Hematopoietic multipotent progenitor cell treated with erythropoietin and hydrocortisone succinate and interleukin-3 and kit ligand, for 8 days (in vitro differentiated cells): ENCODE results near the gene MSRB3.
"Not testable (repeated sequence)": the region's sequence is repeated elsewhere in the genome, so short reads cannot be mapped to it uniquely, and the experiment has no call there.

Experiments used
- DNase-seq: peaks from one replicate; pipeline ENCODE4 v3.0.0-alpha.2; 2015

MSRB3 gene

GRCh38 chr12:65278576-65279368 is at the start of gene MSRB3:
Gene MSRB3 (plus strand): TSS chr12:65278683. CDS start chr12:65308580, 29,897 bp downstream.
- DNase-seq = peak; percentile 13

- peak; percentile 23 for DNase-seq
Observed at GRCh38 chr12:65229441-65229840, 49.0 kb upstream of the MSRB3 start.

- DNase-seq = peak; percentile 67
Observed at GRCh38 chr12:65232476-65233077, 45.9 kb upstream of the MSRB3 start.

GRCh38 chr12:65237153-65237552 is 41.3 kb upstream of the MSRB3 start:
- DNase-seq = no peak

GRCh38 chr12:65238609-65239008 is 39.9 kb upstream of the MSRB3 start:
- DNase-seq = no peak

- DNase-seq = no peak
Observed at GRCh38 chr12:65248656-65249633, 29.5 kb upstream of the MSRB3 start.

GRCh38 chr12:65252515-65252914 is 26.0 kb upstream of the MSRB3 start:
- DNase-seq = no peak

GRCh38 chr12:65257986-65258385 is 20.5 kb upstream of the MSRB3 start:
- DNase-seq = no peak

- no peak for DNase-seq
Observed at GRCh38 chr12:65259501-65259900, 19.0 kb upstream of the MSRB3 start.

GRCh38 chr12:65263777-65264176 is 14.7 kb upstream of the MSRB3 start:
- DNase-seq = no peak

GRCh38 chr12:65266408-65266807 is 12.1 kb upstream of the MSRB3 start:
- DNase-seq = no peak

GRCh38 chr12:65269603-65270002 is 8.9 kb upstream of the MSRB3 start:
- DNase-seq = no peak

- no peak for DNase-seq
Observed at GRCh38 chr12:65274602-65275272, 3.7 kb upstream of the MSRB3 start.

GRCh38 chr12:65275627-65276026 is 2.9 kb upstream of the MSRB3 start:
- DNase-seq = no peak

GRCh38 chr12:65276916-65277530 is 1.5 kb upstream of the MSRB3 start:
- DNase-seq = no peak

- DNase-seq = no peak
Observed at GRCh38 chr12:65277994-65278575, 398 bp upstream of the MSRB3 start.

GRCh38 chr12:65279369-65280112 is 1.1 kb downstream of the MSRB3 start:
- DNase-seq = peak; percentile 35

GRCh38 chr12:65280306-65280705 is 1.8 kb downstream of the MSRB3 start:
- DNase-seq = peak; percentile 32

GRCh38 chr12:65282840-65283239 is 4.4 kb downstream of the MSRB3 start:
- peak; percentile 18 for DNase-seq

GRCh38 chr12:65285532-65285931 is 7.0 kb downstream of the MSRB3 start:
- DNase-seq = not testable (repeated sequence)

GRCh38 chr12:65287426-65287825 is 8.9 kb downstream of the MSRB3 start:
- DNase-seq = no peak
